B cell (primary cell): Measurements from ENCODE around the gene RRN3. TPM values are rescaled to one million over a fixed set of nuclear protein-coding genes. Genes with fewer than 3 reads are reported as not detected.
"Not testable (repeated sequence)": the region's sequence is repeated elsewhere in the genome, so short reads cannot be mapped to it uniquely, and the experiment has no call there.

Source experiments
- ATAC-seq: fragments of 200-7000 bp; cut with Tn5 transposase; one replicate; pipeline ENCODE4 v1.10.0; 2021; ENCODE audit warnings: low read depth, mild to moderate bottlenecking, moderate number of reproducible peaks, moderate library complexity
- CTCF ChIA-PET: fragments of 350-600 bp; sonication (Branson Sonifier 250); formaldehyde crosslinking; loops from one replicate; lab custom pipeline; 2021; ENCODE audit warnings: antibody characterized with exemption, inconsistent platforms; lab: Charles Lee
- POLR2A ChIA-PET: fragments of 350-600 bp; sonication (Branson Sonifier 250); formaldehyde crosslinking; loops from one replicate; lab custom pipeline; 2021; ENCODE audit warnings: antibody characterized with exemption; lab: Charles Lee
- DNase-seq: peaks from one replicate; pipeline ENCODE4 v3.0.0; 2013
- H2AFZ ChIP-seq: 2 replicates; pipeline ENCODE4 v1.6.1; 2012; ENCODE audit warnings: mild to moderate bottlenecking, low read depth, low read length; ENCODE audit not compliant: insufficient read depth, poor library complexity, severe bottlenecking
- H3K27ac ChIP-seq, 2 donors: 1 replicate in 1 of 2; 2 replicates in 1 of 2; pipeline ENCODE4 v1.5.1; 2012 to 2013; ENCODE audit warnings: low read length in 2 of 2, mild to moderate bottlenecking in 2 of 2, moderate library complexity in 1 of 2
- H3K27me3 ChIP-seq, 4 experiments: fragments of 200-600 bp in 1 of 4; sonication (generic) in 1 of 4; replicated peaks in 1 of 4; 1 replicate in 2 of 4; 2 replicates in 2 of 4; pipeline versions ENCODE4 v1.6.1 to v1.7.0; 2013 to 2016; ENCODE audit warnings: low read length in 3 of 4, mild to moderate bottlenecking in 2 of 4, mixed read lengths in 1 of 4, moderate library complexity in 1 of 4; ENCODE audit not compliant: insufficient read depth in 4 of 4, control insufficient read depth in 3 of 4; ENCODE audit errors: control extremely low read depth in 1 of 4
- H3K36me3 ChIP-seq, 2 experiments: replicated peaks in 1 of 2; 1 replicate in 1 of 2; 2 replicates in 1 of 2; pipeline versions ENCODE4 v1.6.1 to v1.7.1; 2013; ENCODE audit warnings: low read length in 1 of 2; ENCODE audit not compliant: insufficient read depth in 2 of 2, control insufficient read depth in 1 of 2; ENCODE audit errors: control extremely low read depth in 1 of 2, extremely low read depth in 1 of 2
- H3K4me1 ChIP-seq, 2 donors: fragments of 200-600 bp in 1 of 2; sonication (generic) in 1 of 2; 1 replicate in 1 of 2; 2 replicates in 1 of 2; pipeline versions ENCODE4 v1.5.1 to v1.6.1; 2013 to 2017; ENCODE audit warnings: low read length in 2 of 2; ENCODE audit not compliant: control insufficient read depth in 2 of 2, insufficient read depth in 2 of 2
- H3K4me2 ChIP-seq: replicated peaks from 2 replicates; pipeline ENCODE3; 2012; ENCODE audit warnings: mild to moderate bottlenecking, low read depth, low read length; ENCODE audit not compliant: poor library complexity, severe bottlenecking
- H3K4me3 ChIP-seq, 5 experiments: fragments of 200-600 bp in 1 of 5; sonication (generic) in 1 of 5; 1 replicate in 3 of 5; 2 replicates in 2 of 5; pipeline versions ENCODE4 v1.5.1 to v1.7.0; 2011 to 2016; ENCODE audit warnings: low read length in 4 of 5, mild to moderate bottlenecking in 4 of 5, low read depth in 2 of 5, control low read depth in 1 of 5, moderate library complexity in 1 of 5; ENCODE audit not compliant: insufficient read depth in 1 of 5; ENCODE audit errors: control extremely low read depth in 1 of 5, extremely low read depth in 1 of 5
- H3K79me2 ChIP-seq: fragments of 200-600 bp; sonication (generic); one replicate; pipeline ENCODE4 v1.6.0; 2016; ENCODE audit warnings: low read length; ENCODE audit not compliant: control insufficient read depth, insufficient read depth
- H3K9ac ChIP-seq: fragments of 200-600 bp; sonication (generic); 2 replicates; pipeline ENCODE4 v1.6.1; 2017; ENCODE audit warnings: mild to moderate bottlenecking, low read length, moderate library complexity
- H3K9me3 ChIP-seq, 3 donors: one replicate each; pipeline versions ENCODE4 v1.6.1 to v1.7.1; 2013; ENCODE audit warnings: low read length in 2 of 3; ENCODE audit not compliant: control insufficient read depth in 2 of 3, insufficient read depth in 1 of 3; ENCODE audit errors: control extremely low read depth in 1 of 3
- H4K20me1 ChIP-seq: 2 replicates; pipeline ENCODE4 v1.6.0; 2012; ENCODE audit warnings: mild to moderate bottlenecking, low read length; ENCODE audit not compliant: insufficient read depth, control insufficient read depth, poor library complexity, severe bottlenecking
- H3K27ac Mint-ChIP-seq: one replicate; pipeline ENCODE4 v1.8.0; 2021; ENCODE audit warnings: mixed read lengths
- H3K27me3 Mint-ChIP-seq: one replicate; pipeline ENCODE4 v1.8.0; 2021; ENCODE audit warnings: mixed read lengths
- H3K4me1 Mint-ChIP-seq: one replicate; pipeline ENCODE4 v1.8.0; 2021; ENCODE audit warnings: mixed read lengths
- H3K4me3 Mint-ChIP-seq: one replicate; pipeline ENCODE4 v1.8.0; 2021; ENCODE audit warnings: mixed read lengths
- H3K9me3 Mint-ChIP-seq: one replicate; pipeline ENCODE4 v1.8.0; 2022; ENCODE audit warnings: mixed read lengths; ENCODE audit not compliant: insufficient read depth
- EZH2 ChIP-seq: IDR thresholded peaks from 2 replicates; pipeline ENCODE4 v1.6.1; 2012; ENCODE audit warnings: borderline replicate concordance, low read depth, mild to moderate bottlenecking, moderate library complexity, low read length; ENCODE audit not compliant: insufficient read depth, poor library complexity, severe bottlenecking
- WGBS: methylation state at CpG from one replicate; pipeline ENCODE4 v1.1.5; 2013; ENCODE audit warnings: missing lambda C conversion rate; ENCODE audit not compliant: insufficient coverage; 5-methylcytosine and 5-hydroxymethylcytosine counted together
- intact Hi-C: fragments of 100-400 bp; cut with micrococcal nuclease; formaldehyde crosslinking; loops from one replicate; pipeline ENCODE4 v1.10.0; 2022
- polyA plus RNA-seq: library from polyadenylated mRNA; depleted of rRNA; stranded (reverse); fragments of >200 nt; gene quantifications from 2 replicates; pipeline ENCODE4 v1.2.3, GENCODE V29; 2012
- total RNA-seq, 2 donors: library from RNA; stranded (reverse); fragments of 120-200 nt in 1 of 2; gene quantifications; 1 replicate in 1 of 2; 2 replicates in 1 of 2; pipeline versions ENCODE4 v1.2.3 to v1.2.4, GENCODE V29; 2013 to 2022
- TF ChIP-seq, protein P1 (sequence below): fragments of 200-600 bp; IDR thresholded peaks from one replicate; pipeline ENCODE4 v1.8.0; 2022; ENCODE audit warnings: antibody characterized with exemption, mild to moderate bottlenecking

RRN3 gene
- total and polyA plus RNA-seq, 2 donors (not counting 1 experiment from before 2014, with no cell fraction given) = 11.7 to 34.6 TPM

DNA sequence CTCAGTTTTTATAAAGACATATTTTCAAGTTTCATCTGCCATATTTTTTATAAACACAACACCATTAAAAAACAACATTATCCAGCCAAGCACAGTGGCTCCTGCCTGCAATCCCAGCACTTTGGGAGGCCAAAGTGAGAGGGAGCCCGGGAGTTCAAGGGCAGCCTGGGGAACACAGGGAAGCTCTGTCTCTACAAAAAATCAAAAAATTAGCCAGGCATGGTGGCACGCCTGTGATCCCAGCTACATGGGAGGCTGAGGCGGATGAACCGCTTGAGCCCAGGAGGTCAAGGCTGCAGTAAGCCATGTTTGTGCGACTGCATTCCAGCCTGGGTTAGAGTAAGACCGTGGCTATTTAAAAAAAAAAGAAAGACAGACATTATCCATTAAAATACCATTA lies 21.0 kb downstream of the RRN3 start:
- Histone ChIP-seq H3K79me2 (no peaks in the 10 kb centered on the region), H3K4me2 (no peak overlapping the region), H4K20me1 (no peaks in the 10 kb centered on the region), H3K9me3 (no peaks in the 10 kb centered on the region), H3K9ac (no peak overlapping the region), H3K27ac (no peak overlapping the region), H3K36me3 (peaks cover 9 to 57% of the 10 kb centered on the region in 2 experiments), H2AFZ (no peak overlapping the region), H3K27me3 (no peaks in the 10 kb centered on the region), H3K4me3 (no peak overlapping the region), H3K4me1 (no peaks in the 10 kb centered on the region)
- no peak overlapping the region for H3K27ac Mint-ChIP-seq
- no peak overlapping the region for H3K4me3 Mint-ChIP-seq
- no peaks in the 10 kb centered on the region for H3K9me3 Mint-ChIP-seq
- WGBS = 92% methylated on average over 6 of the region's 6 CpGs
- no peak for TF ChIP-seq EZH2
- intact Hi-C loops = no loop called here
- no peaks in the 10 kb centered on the region for H3K4me1 Mint-ChIP-seq
- no peak for ATAC-seq
- ChIA-PET POLR2A (no interaction called here), CTCF (interaction anchor here (0.7 to 1.3 kb wide), 5 partner anchors 10 to 649 kb away, joined by 3 to 5 read pairs (median 3); no protein-coding TSS in a partner anchor)
- DNase-seq = no peak
- H3K27me3 Mint-ChIP-seq = no peaks in the 10 kb centered on the region

DNA sequence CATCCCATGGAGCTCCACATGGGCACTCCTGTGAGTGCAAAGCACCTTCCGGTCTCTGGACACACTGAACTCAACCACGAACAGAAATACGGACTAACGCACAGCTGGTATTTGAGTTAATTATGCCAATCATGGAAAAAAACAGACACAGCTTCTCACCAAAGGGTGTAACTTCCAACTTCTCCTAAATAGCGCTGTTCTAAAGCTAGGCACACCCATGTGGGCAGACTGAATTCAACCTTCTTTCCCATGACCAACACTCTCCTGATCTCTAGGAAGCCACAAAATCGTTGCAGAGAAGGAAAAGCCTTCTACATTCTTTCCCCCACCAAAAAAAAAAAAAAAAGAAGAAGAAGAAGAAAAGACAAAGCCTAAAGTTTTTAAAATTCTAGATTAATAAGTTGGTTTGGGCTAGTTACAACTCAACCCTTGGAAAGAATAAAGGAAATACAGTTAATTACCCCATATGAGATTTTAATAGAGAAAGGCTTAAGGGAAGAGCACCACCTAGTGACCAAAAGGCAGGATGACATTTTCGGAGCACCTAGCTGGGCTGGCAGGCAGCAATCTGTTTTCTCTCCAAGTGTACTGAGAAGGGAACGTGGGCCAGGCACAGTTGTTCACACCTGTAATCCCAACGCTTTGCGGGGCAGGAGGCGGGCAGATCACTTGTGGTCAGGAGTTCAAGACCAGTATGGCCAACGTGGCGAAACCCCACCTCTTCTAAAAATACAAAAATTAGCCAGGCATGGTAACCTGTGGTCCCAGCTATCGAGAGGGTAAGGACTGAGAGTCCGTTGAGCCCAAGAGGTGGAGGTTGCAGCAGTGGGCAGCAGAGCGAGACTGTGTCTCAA lies 21.9 kb downstream of the RRN3 start:
- H4K20me1 ChIP-seq, H3K4me1 Mint-ChIP-seq, H3K79me2 ChIP-seq, H3K4me3 Mint-ChIP-seq, H3K9ac ChIP-seq, H3K4me2 ChIP-seq, H3K27ac ChIP-seq, H2AFZ ChIP-seq, H3K4me3 ChIP-seq, H3K27me3 ChIP-seq, H3K9me3 ChIP-seq, H3K9me3 Mint-ChIP-seq, H3K4me1 ChIP-seq, H3K27me3 Mint-ChIP-seq, H3K27ac Mint-ChIP-seq, intact Hi-C loops: not testable (repeated sequence)
- CTCF ChIA-PET = interaction anchor here (0.7 to 1.3 kb wide), 5 partner anchors 9 to 1040 kb away, joined by 3 to 5 read pairs (median 3); no protein-coding TSS in a partner anchor
- DNase-seq = peak; percentile 29
- H3K36me3 ChIP-seq = peaks cover 7 to 57% of the 10 kb centered on the region in 2 experiments
- WGBS = 71% methylated on average over 2 of the region's 16 CpGs
- POLR2A ChIA-PET = interaction anchor here (0.7 kb wide), 1 partner anchor 39 kb away, joined by 3 read pairs; no protein-coding TSS in a partner anchor
- TF ChIP-seq, protein P1, sequence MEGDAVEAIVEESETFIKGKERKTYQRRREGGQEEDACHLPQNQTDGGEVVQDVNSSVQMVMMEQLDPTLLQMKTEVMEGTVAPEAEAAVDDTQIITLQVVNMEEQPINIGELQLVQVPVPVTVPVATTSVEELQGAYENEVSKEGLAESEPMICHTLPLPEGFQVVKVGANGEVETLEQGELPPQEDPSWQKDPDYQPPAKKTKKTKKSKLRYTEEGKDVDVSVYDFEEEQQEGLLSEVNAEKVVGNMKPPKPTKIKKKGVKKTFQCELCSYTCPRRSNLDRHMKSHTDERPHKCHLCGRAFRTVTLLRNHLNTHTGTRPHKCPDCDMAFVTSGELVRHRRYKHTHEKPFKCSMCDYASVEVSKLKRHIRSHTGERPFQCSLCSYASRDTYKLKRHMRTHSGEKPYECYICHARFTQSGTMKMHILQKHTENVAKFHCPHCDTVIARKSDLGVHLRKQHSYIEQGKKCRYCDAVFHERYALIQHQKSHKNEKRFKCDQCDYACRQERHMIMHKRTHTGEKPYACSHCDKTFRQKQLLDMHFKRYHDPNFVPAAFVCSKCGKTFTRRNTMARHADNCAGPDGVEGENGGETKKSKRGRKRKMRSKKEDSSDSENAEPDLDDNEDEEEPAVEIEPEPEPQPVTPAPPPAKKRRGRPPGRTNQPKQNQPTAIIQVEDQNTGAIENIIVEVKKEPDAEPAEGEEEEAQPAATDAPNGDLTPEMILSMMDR = peak; percentile 57
- ATAC-seq = peak; percentile 60

DNA sequence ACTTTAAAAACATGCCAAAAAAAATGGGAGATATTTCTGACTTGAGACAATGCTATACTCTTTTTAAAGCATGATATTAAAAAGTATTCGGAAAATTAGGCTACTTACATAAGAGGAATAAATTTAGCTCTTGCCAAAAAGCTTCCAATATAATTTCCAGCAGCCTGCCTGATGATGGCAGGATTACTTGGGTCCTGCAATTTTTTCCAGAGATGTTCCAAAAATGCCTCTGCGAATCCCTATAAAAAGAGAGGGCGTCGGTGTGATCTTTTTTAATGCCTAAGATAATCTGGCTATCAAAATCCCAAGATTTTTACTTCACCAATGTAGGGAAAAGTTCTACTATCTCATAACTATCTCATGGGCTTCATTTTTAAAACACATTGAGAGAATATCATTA lies 23.1 kb downstream of the RRN3 start:
- H3K4me2 ChIP-seq, H3K9me3 Mint-ChIP-seq, H2AFZ ChIP-seq, H3K27me3 ChIP-seq, H3K9ac ChIP-seq, ATAC-seq, intact Hi-C loops, H3K27ac Mint-ChIP-seq, H4K20me1 ChIP-seq, H3K79me2 ChIP-seq, DNase-seq, H3K9me3 ChIP-seq, POLR2A ChIA-PET, H3K4me3 Mint-ChIP-seq, H3K4me1 Mint-ChIP-seq, H3K27me3 Mint-ChIP-seq, CTCF ChIA-PET, H3K4me1 ChIP-seq, H3K27ac ChIP-seq, H3K4me3 ChIP-seq: not testable (repeated sequence)
- WGBS = no CpG with 5 or more reads among the region's 4 CpGs
- H3K36me3 ChIP-seq = peaks cover 7 to 52% of the 10 kb centered on the region in 2 experiments
